ENCODE measurements around the gene ATP7B. TPM values are rescaled to one million over a fixed set of nuclear protein-coding genes. Genes with fewer than 3 reads are reported as not detected.
"Not testable (repeated sequence)": the region's sequence is repeated elsewhere in the genome, so short reads cannot be mapped to it uniquely, and the experiment has no call there.

Gene ATP7B
- total RNA-seq, 1 donor from 2014 or later, result 59.4 TPM

GRCh38 chr13:51912511-51913225 lies 98.6 kb downstream of the ATP7B start:
- no peak for DNase-seq (ENCODE audit: low spot score, unreplicated experiment)
- Mint-ChIP-seq H3K27me3 (no peaks in the 10 kb centered on the region), H3K9me3 (ENCODE audit: low read depth) (no peaks in the 10 kb centered on the region), H3K36me3 (ENCODE audit: insufficient read depth) (peaks cover 2% of the 10 kb centered on the region), H3K4me3 (ENCODE audit: low read depth) (no peak overlapping the region), H3K4me1 (ENCODE audit: low read depth) (peaks cover 2% of the 10 kb centered on the region), H3K27ac (no peak overlapping the region)
- TF ChIP-seq CTCF (IDR thresholded peaks at IDR 0.05; ENCODE audit: unreplicated experiment), result no peak

GRCh38 chr13:51912091-51912490 lies 99.2 kb downstream of the ATP7B start:
- H3K36me3 Mint-ChIP-seq (ENCODE audit: insufficient read depth), result peaks cover 2% of the 10 kb centered on the region
- TF ChIP-seq CTCF (IDR thresholded peaks at IDR 0.05; ENCODE audit: unreplicated experiment), result peak; percentile 11
- H3K4me1 Mint-ChIP-seq (ENCODE audit: low read depth), result peaks cover 2% of the 10 kb centered on the region
- no peak overlapping the region for H3K4me3 Mint-ChIP-seq (ENCODE audit: low read depth)
- no peak overlapping the region for H3K27ac Mint-ChIP-seq
- no peaks in the 10 kb centered on the region for H3K9me3 Mint-ChIP-seq (ENCODE audit: low read depth)
- no peaks in the 10 kb centered on the region for H3K27me3 Mint-ChIP-seq
- no peak for DNase-seq (ENCODE audit: low spot score, unreplicated experiment)

GRCh38 chr13:51910508-51910907 lies 100.7 kb downstream of the ATP7B start:
- no peak for TF ChIP-seq CTCF (IDR thresholded peaks at IDR 0.05; ENCODE audit: unreplicated experiment)
- Mint-ChIP-seq H3K27me3 (no peaks in the 10 kb centered on the region), H3K4me3 (ENCODE audit: low read depth) (no peak overlapping the region), H3K36me3 (ENCODE audit: insufficient read depth) (peaks cover 2% of the 10 kb centered on the region), H3K4me1 (ENCODE audit: low read depth) (peaks cover 2% of the 10 kb centered on the region), H3K27ac (no peak overlapping the region), H3K9me3 (ENCODE audit: low read depth) (no peaks in the 10 kb centered on the region)
- no peak for DNase-seq (ENCODE audit: low spot score, unreplicated experiment)

GRCh38 chr13:51909265-51909664 lies 102.0 kb downstream of the ATP7B start:
- not testable (repeated sequence) for DNase-seq (ENCODE audit: low spot score, unreplicated experiment); H3K27me3 Mint-ChIP-seq; H3K27ac Mint-ChIP-seq; H3K4me1 Mint-ChIP-seq (ENCODE audit: low read depth); H3K9me3 Mint-ChIP-seq (ENCODE audit: low read depth); H3K4me3 Mint-ChIP-seq (ENCODE audit: low read depth); H3K36me3 Mint-ChIP-seq (ENCODE audit: insufficient read depth)

GRCh38 chr13:51907040-51907732 lies 104.1 kb downstream of the ATP7B start:
- Mint-ChIP-seq H3K9me3 (ENCODE audit: low read depth) (no peaks in the 10 kb centered on the region), H3K27me3 (no peaks in the 10 kb centered on the region), H3K36me3 (ENCODE audit: insufficient read depth) (peaks cover 7% of the 10 kb centered on the region), H3K4me1 (ENCODE audit: low read depth) (peaks cover 2% of the 10 kb centered on the region), H3K4me3 (ENCODE audit: low read depth) (no peak overlapping the region), H3K27ac (no peak overlapping the region)
- no peak for DNase-seq (ENCODE audit: low spot score, unreplicated experiment)
- TF ChIP-seq CTCF (IDR thresholded peaks at IDR 0.05; ENCODE audit: unreplicated experiment), result no peak

GRCh38 chr13:51906581-51906980 lies 104.7 kb downstream of the ATP7B start:
- DNase-seq (ENCODE audit: low spot score, unreplicated experiment), result no peak
- H3K9me3 Mint-ChIP-seq (ENCODE audit: low read depth), result no peaks in the 10 kb centered on the region
- TF ChIP-seq CTCF (IDR thresholded peaks at IDR 0.05; ENCODE audit: unreplicated experiment), result no peak
- no peaks in the 10 kb centered on the region for H3K4me1 Mint-ChIP-seq (ENCODE audit: low read depth)
- no peak overlapping the region for H3K27ac Mint-ChIP-seq
- H3K4me3 Mint-ChIP-seq (ENCODE audit: low read depth), result no peak overlapping the region
- peaks cover 5% of the 10 kb centered on the region for H3K36me3 Mint-ChIP-seq (ENCODE audit: insufficient read depth)
- no peaks in the 10 kb centered on the region for H3K27me3 Mint-ChIP-seq
